NCI-H526 (cell line): ENCODE results near the gene DPF3.

Source experiments
- DNase-seq, 2 experiments: peaks; one replicate each; lab custom pipeline; 2025; lab: John Stamatoyannopoulos, UW

DPF3 gene

DNA sequence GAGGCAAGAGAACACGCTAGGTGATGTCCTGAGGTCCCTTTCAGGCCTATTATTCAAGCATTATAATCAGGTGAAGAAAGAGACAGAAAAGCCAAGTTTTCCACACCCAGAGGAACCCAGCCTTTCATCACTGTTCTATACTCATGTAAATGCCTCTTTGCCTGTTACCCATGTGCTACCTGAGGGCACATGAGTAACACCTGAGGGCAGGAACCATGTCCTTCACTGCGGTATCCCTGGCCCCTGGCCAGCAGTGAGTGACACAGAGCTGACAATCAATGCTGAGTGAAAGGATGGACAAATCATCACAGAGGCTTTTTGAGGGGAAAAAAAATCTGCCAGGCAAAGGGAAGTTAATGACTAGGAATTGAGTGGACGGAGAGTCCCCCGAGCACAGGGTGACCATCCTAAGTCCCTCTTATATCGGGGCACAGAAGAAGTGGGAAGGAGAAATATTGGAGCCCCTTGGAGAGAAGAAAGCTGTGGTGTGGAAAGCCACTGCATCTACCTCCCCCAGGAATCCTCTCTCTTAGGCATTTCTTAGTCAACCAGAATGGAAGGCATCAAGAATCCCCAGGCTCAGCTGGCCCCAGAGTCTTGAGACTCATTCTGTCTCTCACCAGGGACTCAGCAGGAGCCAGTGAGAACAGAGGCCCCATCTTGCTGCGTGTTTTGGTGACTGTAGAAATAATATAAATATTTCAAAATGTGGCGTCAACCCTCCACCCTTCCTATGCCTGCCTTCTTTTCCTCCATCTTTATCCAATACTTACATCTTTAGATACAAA lies 212.9 kb downstream of the DPF3 start:
- no peak for DNase-seq

GRCh38 chr14:72679536-72680151 lies 214.3 kb downstream of the DPF3 start:
- DNase-seq: peak in 1 of 2 experiments; percentile 5

DNA sequence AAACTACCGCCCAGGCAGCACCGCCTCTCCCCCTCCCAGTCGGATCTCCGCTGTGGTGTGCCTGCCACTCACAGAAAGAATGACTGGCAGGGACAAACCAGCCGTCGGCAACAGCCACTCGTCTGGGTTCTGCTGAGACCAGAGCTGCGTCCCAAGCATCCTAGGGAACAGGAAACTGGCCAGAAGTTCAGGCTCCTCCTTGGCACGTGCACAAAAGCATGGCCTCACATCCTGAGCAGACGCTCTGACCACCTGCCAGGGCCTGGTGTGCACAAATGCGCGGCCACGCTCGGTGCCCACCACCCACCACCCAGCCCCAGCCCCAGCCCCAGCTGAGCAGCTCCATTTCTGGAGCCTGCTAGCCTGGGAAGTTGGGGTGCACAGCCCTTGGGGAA lies 214.8 kb downstream of the DPF3 start:
- DNase-seq: no peak

- DNase-seq: no peak
These were observed 215.5 kb downstream of the DPF3 start for GRCh38 chr14:72678356-72678755.

DNA sequence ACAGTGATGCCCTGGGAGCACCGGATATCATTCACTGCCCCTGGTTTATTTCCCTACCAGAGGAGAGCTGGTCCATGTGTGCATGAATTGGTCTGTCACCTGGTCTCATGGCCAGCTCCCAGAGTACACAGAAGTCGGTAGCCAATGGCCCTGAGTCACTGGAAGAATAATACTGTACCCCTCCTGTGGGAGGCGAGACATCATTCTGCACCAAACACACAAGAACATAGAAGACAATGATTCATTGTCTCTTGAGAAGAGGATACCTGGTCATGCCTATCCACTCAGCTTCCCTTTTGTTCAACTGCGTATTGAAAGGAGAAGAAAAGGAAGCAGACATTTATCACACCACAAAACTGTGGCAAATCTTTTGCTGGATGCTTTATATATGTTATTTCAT lies 216.2 kb downstream of the DPF3 start:
- DNase-seq: no peak

DNA sequence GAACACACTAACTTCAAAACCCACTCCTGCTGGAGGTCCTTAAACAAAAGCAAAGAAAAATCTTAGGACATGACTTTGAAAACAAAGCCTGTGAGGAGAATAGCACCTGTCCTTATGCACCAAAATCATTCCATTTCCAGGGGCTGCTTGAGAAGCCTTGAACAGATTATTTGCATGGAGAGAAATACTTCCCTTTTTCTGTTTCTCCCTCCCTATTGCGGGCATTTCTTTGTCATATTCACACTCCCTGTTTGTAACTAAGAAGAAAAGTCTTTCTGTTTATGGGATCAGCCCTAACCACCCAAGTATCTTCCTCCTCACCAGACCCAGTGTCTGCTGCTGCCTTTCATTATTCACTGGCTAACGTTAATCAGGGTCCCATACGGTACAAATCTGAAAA lies 218.8 kb downstream of the DPF3 start:
- no peak for DNase-seq

DNA sequence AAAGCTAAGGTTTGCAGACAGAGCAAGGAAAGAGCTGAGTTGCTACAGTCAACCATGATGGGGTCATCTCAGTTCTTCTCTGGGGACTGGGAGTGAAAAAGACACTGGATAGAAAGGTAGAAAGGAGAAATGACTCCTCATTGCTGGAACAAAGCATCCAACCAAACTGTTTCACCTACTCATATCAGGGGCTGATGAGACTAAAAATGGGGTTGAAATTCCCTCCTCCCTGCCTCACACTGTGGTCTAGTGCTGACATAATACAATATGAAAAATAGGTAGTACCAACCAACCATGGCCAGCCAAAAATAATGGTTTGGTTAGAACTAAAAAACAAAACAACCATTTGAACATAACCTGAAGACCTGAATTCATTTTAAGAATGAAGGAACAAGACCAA lies 220.7 kb downstream of the DPF3 start:
- no peak for DNase-seq

- DNase-seq: no peak
These were observed 227.3 kb downstream of the DPF3 start for GRCh38 chr14:72666610-72667009.

DNA sequence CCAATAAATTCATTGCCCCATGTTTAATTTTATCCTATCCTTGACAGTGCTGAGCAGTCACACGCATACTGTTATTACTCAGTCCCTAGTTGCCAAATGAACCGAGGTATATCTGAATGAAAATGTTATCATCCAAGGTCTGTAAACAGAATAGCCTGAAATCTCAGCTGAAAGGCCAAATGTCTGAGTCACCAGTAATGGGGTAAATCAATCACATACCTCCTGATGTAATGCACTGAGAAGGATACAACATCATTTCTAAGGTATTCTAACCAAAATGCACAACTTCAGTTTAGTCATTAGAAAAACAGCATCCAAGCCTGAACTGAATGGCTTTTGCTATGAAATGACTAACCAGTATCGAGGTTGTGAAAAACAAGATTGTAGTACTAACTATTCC lies 228.6 kb downstream of the DPF3 start:
- no peak for DNase-seq

DNA sequence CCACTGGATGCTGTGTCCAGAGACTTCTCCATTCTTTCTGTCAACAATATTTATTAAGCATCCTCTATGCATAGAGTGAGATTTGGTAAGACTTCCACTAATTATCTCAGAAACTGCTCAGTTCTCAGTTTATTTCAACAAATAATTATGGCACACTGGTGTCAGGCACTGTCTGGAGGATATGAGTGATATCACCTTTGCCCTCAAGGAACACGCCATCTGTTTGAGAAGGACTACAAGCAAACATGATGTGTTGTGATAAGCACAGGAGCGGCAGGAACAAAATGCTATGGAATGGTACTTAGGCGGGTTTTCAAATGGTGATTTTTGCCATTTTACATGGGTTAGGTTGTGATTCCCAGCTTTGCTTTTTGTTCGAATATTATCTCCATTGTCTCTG lies 229.2 kb downstream of the DPF3 start:
- DNase-seq: no peak

- no peak for DNase-seq
These were observed 229.8 kb downstream of the DPF3 start for GRCh38 chr14:72663956-72664650.

GRCh38 chr14:72663076-72663487 lies 230.8 kb downstream of the DPF3 start:
- no peak for DNase-seq

DNA sequence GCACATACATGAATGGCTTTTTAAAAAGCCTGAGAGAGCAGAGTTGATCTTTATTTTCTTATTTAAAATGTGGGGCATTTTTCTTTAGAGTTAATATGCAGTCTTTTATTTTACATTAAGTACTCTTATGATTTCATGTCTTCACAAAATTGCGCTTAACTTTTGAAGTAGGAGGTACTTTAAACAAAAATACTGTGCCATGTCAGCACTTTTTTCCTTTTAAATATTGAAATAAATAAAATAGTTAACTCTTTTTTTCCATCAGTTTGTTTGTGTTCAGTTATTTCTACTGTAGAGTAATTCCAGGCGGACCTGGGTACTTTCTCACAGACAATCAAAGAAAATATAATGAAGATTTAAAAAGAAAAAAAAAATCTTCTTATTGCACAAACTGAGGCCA lies 231.7 kb downstream of the DPF3 start:
- no peak for DNase-seq

- DNase-seq: no peak
These were observed 236.5 kb downstream of the DPF3 start for GRCh38 chr14:72657214-72657921.

DNA sequence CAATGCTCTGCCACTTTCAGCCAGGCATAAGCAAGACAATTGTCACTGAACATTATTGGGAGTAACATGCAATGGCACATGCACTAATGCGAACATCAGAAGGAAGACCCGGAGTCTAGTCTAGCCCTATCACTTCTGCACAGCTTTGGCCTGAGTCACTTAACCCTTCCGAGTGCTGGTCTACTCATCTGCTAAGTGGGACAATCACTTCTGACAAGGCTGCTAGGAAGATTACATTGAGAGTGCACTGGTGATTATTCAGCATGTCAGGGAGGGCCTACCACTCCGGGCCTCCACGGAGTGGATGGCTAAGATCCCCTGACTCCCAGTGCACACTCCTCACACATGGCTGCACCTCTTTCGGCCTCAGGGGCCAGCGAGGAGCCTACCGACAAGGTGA lies 240.9 kb downstream of the DPF3 start:
- no peak for DNase-seq

- DNase-seq: no peak
These were observed 241.7 kb downstream of the DPF3 start for GRCh38 chr14:72652179-72652578.

DNA sequence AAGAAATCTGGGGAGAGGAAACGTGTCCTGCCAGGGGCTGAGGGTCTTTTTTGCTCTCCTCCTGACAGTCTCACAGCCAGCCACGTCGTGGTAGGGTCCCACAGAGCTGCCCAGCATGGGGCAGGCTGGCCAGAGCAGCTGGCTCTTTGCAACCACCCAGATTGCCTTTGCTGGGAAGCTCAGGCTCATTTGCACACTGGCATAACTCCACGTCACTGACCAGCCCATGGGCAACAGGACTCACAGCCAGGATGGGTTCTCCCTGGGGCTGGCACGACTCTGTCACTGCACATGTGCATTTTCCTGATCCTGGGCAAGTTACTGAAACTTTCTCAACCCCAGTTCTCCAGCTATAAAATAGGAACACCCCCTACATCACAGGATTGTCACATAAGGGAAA lies 242.2 kb downstream of the DPF3 start:
- no peak for DNase-seq

GRCh38 chr14:72651081-72651480 lies 242.8 kb downstream of the DPF3 start:
- no peak for DNase-seq

DNA sequence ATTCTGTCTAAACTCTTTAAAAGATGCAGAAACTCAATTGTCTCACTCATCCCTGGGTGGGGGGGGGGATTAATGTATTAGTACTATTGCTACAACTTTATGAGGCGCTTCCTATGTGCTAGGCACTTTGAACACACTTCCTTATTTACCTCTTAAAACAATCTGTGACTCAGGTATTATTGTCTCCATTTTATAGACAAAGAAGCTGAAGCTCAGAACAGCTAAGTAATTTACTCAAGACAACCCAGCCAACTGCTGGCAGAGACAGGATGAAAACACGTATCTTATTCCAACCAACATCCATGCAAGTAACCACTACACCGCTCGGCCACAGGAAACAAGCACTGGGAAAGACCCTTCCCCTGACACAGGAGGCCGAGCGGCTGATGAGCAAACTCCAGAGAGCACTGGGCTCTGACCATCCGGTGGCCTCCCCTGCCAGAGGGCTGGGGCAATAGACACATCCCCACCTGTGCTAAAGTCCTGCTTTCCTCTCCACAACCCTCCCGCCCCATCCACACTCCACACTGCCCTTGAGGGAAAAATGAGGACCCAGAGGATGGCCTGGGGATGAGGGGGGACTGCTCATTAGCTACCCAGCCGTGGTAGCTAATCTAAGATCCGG lies 244.2 kb downstream of the DPF3 start:
- no peak for DNase-seq

- no peak for DNase-seq
These were observed 246.1 kb downstream of the DPF3 start for GRCh38 chr14:72647782-72648181.

- no peak for DNase-seq
These were observed 246.9 kb downstream of the DPF3 start for GRCh38 chr14:72646861-72647528.

DNA sequence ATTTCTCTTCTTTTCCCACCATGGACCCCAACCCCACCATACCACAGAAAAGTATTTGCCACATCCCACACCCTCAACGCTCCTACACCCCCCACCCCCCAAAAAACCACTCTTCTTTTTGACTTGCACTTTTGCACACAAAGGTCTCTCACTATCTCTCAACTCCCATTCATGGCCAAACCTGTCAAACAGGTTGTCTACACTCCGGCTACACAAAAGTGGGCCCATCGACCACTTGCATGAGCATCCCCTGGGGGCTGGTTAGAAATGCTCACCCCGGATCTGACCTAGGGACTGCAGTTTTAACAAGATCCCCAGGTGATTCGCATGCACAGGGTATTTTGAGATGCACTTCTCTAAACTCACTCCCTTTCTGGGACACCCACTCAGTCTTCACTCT lies 248.2 kb downstream of the DPF3 start:
- no peak for DNase-seq
